K562 (cell line): ENCODE data around the gene TENM3. TPM values are rescaled to one million over a fixed set of nuclear protein-coding genes. Genes with fewer than 3 reads are reported as not detected.

Experiments
- FOXA1 ChIP-seq: fragments of 450-650 bp; IDR thresholded peaks from 2 replicates; pipeline ENCODE4 v1.6.1; 2016; ENCODE audit warnings: mild to moderate bottlenecking, borderline replicate concordance
- HSF4 ChIP-seq: fragments of 250-450 bp; sonication (Bioruptor Pico); IDR thresholded peaks from 2 replicates; pipeline ENCODE4 v2.1.2; 2022; ENCODE audit warnings: mild to moderate bottlenecking, moderate library complexity, borderline replicate concordance
- KLF10 ChIP-seq: fragments of 250-450 bp; sonication (Bioruptor Pico); IDR thresholded peaks from 2 replicates; pipeline ENCODE4 v1.6.1; 2021; ENCODE audit warnings: matching md5 sums
- NR4A1 ChIP-seq, 2 experiments: fragments of 250-450 bp in 1 of 2; fragments of 450-650 bp in 1 of 2; sonication (Bioruptor Pico) in 1 of 2; IDR thresholded peaks; 2 replicates each; pipeline versions ENCODE4 v1.4.0 to v1.6.1; 2016 to 2020; ENCODE audit warnings: mild to moderate bottlenecking in 2 of 2, missing compliant biosample characterization in 1 of 2, missing genetic modification characterization in 1 of 2, moderate library complexity in 1 of 2
- RCOR1 ChIP-seq, 2 experiments: IDR thresholded peaks; 2 replicates each; pipeline ENCODE4 v1.6.1; 2012; ENCODE audit warnings: low read depth in 2 of 2, low read length in 2 of 2, borderline replicate concordance in 1 of 2, improper control_type of control experiment in 1 of 2
- TSC22D4 ChIP-seq: fragments of 450-650 bp; IDR thresholded peaks from 2 replicates; pipeline ENCODE4 v1.6.1; 2016; ENCODE audit warnings: missing genetic modification characterization, missing biosample characterization, control low read depth
- ZBED1 ChIP-seq: IDR thresholded peaks from 2 replicates; pipeline ENCODE4 v1.6.1; 2014
- ZEB2 ChIP-seq: fragments of 450-650 bp; IDR thresholded peaks from 2 replicates; pipeline ENCODE4 v1.6.1; 2016
- ZNF445 ChIP-seq: fragments of 250-450 bp; sonication (Bioruptor Pico); IDR thresholded peaks from 2 replicates; pipeline ENCODE4 v1.4.0; 2020; ENCODE audit warnings: low read depth, mild to moderate bottlenecking, moderate library complexity
- polyA plus RNA-seq, 8 experiments: library from polyadenylated mRNA; depleted of rRNA in 4 of 8; stranded (reverse) in 5 of 8; unstranded in 3 of 8; fragments of >200 nt; fragmentation: Nextera tagmentation in 2 of 8; fragmentation: Illumina TruSeq in 1 of 8; extraction: Ambion mirVana in 2 of 8; extraction: Trizol in 1 of 8; gene quantifications; 2 replicates each; pipeline versions ENCODE4 v1.2.1 to v1.2.3, GENCODE V29; 2011 to 2014; ENCODE audit warnings: inconsistent platforms in 1 of 8, missing spikeins in 1 of 8
- total RNA-seq, 7 experiments: library from RNA; depleted of rRNA in 6 of 7; stranded (reverse); fragments of >200 nt in 6 of 7; fragmentation: Illumina TruSeq in 2 of 7; extraction: Trizol in 2 of 7; gene quantifications; 2 replicates each; pipeline versions ENCODE4 v1.2.1 to v1.2.3, GENCODE V29; 2011 to 2021; ENCODE audit warnings: low replicate concordance in 1 of 7
- TF ChIP-seq, protein P1 (sequence below), 2 experiments: fragments of 450-650 bp; formaldehyde crosslinking in 1 of 2; IDR thresholded peaks; 2 replicates each; pipeline versions ENCODE4 v1.4.0 to v1.6.1; 2014 to 2020; ENCODE audit warnings: mild to moderate bottlenecking in 2 of 2, borderline replicate concordance in 1 of 2, low read depth in 1 of 2
- TF ChIP-seq, protein P2 (sequence below): fragments of 450-650 bp; IDR thresholded peaks from 2 replicates; pipeline ENCODE4 v1.6.1; 2016; ENCODE audit warnings: low read depth, mild to moderate bottlenecking, moderate library complexity
- TF ChIP-seq, protein P3 (sequence below), 2 experiments: fragments of 450-650 bp in 1 of 2; sonication (generic) in 1 of 2; formaldehyde crosslinking; conservative IDR thresholded peaks; 2 replicates each; pipeline versions ENCODE4 v1.4.0 to v1.8.1; 2020 to 2022; ENCODE audit warnings: mild to moderate bottlenecking in 1 of 2, missing genetic modification reagents in 1 of 2

The TENM3 gene
- total and polyA plus RNA-seq, 9 of the 15 experiments (the other 6 are each of a cell fraction or from before 2014, with no cell fraction given) = 0.01 to 0.02 TPM; not detected in 7

DNA sequence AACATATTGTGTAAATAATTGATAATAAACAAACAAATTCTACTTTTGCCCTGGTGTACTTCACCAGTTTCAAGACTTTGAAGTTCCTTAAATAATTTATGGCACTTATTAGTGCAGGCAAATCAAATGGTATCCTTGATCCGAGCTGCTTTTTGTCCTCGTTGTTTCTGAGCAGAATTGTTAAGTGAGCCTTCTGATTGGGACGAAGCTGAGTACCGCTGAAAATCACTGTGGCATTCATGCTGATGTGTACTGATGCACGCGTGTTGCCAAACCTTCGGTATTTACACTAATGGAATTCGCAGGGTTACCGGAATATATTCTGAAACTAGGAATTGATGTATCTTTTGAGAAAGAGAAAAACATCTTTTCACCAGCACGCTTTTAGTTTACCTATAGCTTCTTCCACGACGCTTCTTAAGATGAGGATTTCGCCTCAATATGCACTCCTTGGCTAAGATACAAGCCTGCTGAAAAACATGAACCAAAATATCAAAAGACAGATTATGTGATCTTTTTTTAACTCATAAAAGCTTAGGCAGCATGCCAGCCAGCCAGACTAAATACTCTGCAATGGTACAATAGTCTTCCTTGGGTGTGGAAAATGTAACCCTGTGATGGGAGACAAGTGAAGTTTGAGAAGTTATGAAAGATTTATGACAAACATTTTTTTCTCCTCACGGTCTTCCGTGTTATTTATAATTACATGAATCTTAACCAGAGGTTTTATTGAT is 48.9 kb upstream of the TENM3 start (continued):
- TF ChIP-seq, protein P1, sequence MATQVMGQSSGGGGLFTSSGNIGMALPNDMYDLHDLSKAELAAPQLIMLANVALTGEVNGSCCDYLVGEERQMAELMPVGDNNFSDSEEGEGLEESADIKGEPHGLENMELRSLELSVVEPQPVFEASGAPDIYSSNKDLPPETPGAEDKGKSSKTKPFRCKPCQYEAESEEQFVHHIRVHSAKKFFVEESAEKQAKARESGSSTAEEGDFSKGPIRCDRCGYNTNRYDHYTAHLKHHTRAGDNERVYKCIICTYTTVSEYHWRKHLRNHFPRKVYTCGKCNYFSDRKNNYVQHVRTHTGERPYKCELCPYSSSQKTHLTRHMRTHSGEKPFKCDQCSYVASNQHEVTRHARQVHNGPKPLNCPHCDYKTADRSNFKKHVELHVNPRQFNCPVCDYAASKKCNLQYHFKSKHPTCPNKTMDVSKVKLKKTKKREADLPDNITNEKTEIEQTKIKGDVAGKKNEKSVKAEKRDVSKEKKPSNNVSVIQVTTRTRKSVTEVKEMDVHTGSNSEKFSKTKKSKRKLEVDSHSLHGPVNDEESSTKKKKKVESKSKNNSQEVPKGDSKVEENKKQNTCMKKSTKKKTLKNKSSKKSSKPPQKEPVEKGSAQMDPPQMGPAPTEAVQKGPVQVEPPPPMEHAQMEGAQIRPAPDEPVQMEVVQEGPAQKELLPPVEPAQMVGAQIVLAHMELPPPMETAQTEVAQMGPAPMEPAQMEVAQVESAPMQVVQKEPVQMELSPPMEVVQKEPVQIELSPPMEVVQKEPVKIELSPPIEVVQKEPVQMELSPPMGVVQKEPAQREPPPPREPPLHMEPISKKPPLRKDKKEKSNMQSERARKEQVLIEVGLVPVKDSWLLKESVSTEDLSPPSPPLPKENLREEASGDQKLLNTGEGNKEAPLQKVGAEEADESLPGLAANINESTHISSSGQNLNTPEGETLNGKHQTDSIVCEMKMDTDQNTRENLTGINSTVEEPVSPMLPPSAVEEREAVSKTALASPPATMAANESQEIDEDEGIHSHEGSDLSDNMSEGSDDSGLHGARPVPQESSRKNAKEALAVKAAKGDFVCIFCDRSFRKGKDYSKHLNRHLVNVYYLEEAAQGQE (IDR thresholded peaks at IDR 0.05; ENCODE audit: borderline replicate concordance) = no peak
- TF ChIP-seq, protein P1 (CRISPR knock-in tag; IDR thresholded peaks at IDR 0.05; ENCODE audit: low read depth) = no peak
- TF ChIP-seq FOXA1 = no peak
- TF ChIP-seq, protein P2, sequence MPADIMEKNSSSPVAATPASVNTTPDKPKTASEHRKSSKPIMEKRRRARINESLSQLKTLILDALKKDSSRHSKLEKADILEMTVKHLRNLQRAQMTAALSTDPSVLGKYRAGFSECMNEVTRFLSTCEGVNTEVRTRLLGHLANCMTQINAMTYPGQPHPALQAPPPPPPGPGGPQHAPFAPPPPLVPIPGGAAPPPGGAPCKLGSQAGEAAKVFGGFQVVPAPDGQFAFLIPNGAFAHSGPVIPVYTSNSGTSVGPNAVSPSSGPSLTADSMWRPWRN = no peak
- TF ChIP-seq RCOR1 (IDR thresholded peaks at IDR 0.05; ENCODE audit: borderline replicate concordance in 1 of 2, low read depth in 2 of 2, low read length in 2 of 2) = no peak
- TF ChIP-seq ZBED1 = no peak
- no peak for TF ChIP-seq ZEB2
- no peak for TF ChIP-seq ZNF445 (CRISPR knock-in tag)
- no peak for TF ChIP-seq NR4A1 (CRISPR knock-in tag; IDR thresholded peaks at IDR 0.05)
- no peak for TF ChIP-seq NR4A1 (tag; IDR thresholded peaks at IDR 0.05)
- TF ChIP-seq, protein P3, sequence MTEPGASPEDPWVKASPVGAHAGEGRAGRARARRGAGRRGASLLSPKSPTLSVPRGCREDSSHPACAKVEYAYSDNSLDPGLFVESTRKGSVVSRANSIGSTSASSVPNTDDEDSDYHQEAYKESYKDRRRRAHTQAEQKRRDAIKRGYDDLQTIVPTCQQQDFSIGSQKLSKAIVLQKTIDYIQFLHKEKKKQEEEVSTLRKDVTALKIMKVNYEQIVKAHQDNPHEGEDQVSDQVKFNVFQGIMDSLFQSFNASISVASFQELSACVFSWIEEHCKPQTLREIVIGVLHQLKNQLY (CRISPR knock-in tag; conservative IDR thresholded peaks at IDR 0.05) = no peak
- TF ChIP-seq HSF4 (CRISPR knock-in tag) = no peak
- TF ChIP-seq KLF10 (CRISPR knock-in tag) = no peak
- no peak for TF ChIP-seq TSC22D4 (tag)
- TF ChIP-seq, all 486 proteins: peak for 0
